Activated effector memory CD4-positive, alpha-beta T cell treated with Interleukin-2 at 50 U/mL for 16 hours (primary cell): ENCODE data around the gene GPR161.
A peak's percentile ranks its signal among the peaks of the same experiment; 100 is the strongest.

Source experiments
- DNase-seq: peaks from one replicate; pipeline ENCODE4 v3.0.0-alpha.2; 2020

GPR161 gene

DNA sequence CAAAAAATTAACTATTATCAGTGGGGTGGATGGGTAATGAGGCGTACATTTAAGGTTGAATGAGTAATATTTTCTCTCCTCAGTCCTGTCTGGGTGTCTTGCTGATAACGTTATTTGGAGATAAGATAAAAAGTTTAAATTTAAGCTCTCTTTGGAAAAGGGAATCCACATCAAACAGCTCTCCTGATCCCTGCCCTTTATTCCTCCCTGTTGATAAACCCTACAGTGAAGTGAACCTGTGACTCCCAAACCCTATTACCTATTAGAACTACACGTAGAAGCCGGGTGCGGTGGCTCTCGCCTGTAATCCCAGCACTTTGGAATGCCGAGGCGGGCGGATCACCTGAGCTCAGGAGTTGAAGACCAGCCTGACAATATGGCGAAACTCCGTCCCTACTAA, 9.9 kb upstream of the GPR161 start:
- DNase-seq: no peak

DNA sequence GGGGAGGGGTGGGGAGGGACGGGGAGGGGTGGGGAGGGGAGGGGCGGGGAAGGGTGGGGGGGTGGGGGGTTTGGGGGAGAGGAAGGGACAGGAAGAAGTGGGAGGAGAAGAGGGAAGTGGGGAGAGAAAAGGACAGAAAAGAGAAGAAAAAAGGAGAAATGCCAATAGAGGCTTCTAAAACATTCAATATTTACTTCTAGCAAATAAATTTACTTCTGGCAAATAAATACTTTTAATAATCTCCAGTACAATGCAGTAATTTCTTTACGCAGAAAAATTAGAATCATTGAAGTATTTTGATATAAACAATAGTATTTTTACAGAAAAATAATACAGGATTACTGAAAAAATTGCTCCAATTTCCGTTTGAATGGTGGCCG, 9.4 kb upstream of the GPR161 start:
- no peak for DNase-seq

DNA sequence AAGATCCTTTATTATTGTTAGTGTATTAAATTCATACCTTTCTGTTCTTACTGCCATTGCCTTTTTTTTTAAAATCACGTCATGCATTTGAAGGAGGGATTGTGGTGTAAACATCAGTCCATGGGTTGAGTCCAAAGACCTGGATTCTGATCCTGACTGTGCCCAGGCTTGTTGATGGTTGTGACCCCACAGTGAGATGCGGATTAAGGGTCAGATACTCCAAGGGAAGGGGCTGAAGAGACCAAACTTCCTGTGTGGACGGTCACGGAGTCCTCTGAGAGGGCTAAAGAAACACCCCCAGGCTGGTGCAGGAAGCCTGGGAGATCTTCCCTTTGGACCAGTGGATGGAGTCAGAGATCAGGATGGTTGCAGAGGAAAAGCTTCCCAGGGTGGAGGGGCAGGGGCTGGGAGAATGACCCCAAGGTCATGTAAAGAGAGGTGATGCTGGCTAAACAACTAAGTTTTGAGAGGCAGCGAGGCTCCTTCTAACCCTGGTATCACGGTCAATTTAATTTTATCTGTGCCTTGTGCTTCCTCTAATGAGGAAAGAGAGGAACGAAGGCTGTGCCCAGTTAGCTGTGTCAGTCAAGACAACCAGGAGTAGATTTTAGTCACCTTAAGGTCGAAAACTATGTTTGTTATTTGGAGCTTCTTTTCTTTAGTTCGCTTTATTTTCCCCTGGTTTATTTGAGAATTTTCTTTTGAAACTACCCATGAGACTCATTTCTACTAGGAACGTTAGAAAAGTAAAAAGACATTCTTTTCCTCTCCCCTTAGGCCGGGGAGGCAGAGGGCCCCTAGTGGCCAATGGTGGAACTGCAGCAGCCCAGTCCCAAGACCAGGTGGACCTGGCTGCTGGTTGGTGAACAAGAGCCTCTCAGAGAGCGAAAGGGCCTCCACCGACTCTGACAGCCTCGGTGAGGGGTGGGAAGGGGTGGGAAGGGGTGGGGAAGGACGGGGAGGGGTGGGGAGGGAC, 8.7 kb upstream of the GPR161 start:
- peak; percentile 73 for DNase-seq

DNA sequence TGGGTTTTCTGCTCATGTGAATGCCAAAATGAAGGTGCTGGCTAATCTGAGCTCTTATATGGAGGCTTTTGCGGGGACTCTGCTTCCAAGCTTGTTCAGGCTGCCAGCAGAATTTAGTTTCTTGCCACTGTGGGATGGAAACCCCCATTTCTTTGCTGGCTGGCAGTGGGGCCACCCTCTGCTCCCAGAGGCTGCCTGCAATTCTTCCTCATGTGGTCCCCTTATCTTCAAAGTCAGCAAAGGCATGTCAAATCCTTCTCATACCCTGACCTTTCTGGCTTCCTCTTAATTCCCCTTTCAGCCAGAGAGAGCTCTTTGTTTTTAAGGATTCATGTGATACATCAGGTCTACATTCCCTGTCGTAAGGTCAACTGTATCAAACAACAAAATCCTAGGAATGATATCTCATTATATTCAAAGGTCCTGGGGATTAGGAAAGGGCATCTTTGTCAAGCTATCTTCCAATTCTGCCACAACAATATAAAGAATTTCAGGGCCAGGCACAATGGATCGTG, 5.2 kb upstream of the GPR161 start:
- DNase-seq: no peak

DNA sequence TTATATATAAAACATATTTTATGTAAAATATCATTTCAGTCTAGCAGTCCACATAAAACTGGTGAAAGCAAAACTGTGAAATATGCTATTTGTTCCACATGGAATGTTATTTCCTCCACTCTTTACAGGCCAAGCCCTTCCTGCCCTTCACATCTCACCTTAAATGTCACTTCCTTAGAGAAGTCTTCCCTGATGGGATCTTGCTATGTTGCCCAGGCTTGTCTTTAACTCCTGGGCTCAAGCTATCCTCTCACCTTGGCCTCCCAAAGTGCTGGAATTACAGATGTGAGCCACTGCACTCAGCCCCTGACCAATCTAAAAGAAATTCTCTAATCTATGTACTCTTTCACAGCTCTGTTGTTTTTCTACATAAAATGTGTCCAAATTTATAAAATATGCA, 2.3 kb upstream of the GPR161 start:
- DNase-seq: no peak

DNA sequence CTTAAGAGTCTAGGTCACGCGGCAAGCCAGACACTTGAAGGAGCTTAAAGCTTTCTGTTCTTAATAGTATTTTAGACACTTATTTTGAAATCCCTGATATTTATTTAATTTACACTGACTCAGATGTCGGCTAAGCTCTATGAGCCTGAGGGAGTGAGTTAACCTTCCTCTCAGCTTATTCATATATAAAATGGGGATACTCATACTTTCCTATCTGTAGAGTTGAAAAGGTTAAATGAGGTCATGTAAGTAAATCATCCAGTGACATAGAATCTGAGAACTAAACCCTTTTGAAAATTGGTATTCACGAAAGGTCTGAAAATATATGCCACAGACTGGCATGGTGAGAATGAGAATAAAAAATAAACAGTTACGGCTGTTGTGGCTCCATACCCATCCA, 1.4 kb upstream of the GPR161 start:
- DNase-seq: no peak

DNA sequence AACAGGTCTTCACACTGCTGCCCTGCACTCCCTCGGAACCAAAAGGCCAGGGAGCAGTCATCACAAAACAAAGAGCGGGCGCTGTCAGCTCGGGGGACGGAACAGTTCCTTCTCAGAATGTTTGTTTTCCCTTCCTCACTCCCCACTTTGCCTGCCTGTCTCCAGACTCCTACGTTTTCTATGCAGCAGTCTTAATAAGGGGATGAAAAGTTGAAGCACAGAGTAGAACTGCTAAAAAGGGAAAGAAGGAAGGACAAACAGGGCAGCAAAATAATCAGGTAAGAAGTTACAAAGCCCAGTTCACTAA, 738 bp upstream of the GPR161 start:
- no peak for DNase-seq

DNA sequence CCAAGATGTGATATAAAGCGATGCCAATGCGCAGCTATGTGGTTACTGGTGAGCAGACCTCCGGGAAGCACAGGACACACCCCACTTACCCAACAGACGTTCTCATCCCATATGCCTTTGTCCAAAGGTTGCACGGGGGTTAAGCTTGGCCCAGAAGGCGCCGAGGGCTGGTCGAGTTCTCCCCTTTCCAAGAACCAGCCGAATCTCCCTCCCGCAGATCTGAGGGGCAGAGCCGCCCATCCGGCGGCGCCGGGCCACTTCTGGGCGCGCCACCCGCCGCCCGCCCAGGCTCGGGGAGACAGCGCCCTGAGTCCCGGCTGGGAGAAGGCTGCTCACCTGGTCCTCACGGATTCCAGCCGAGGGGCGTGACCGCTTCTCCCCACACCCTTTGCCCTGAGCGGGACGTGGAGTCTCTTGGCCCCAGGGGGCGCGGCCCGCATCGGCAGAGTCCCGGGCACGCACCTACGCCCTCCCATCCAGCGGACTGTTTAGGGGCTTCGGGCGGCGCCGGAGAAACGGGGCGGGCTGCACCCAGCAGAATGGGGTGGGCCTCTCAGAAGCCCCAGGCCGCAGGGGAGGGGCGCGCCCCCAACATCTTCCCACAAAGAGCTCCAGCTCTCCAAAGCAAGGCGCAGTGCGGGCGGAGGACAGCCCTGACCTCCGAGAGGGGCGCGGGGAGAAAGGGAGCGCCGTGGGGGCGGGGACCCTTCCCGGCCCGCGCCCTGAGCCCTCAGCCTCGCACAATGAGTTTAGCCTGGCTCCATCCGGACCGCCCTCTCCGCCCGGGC, 615 bp downstream of the GPR161 start:
- DNase-seq: peak; percentile 4

DNA sequence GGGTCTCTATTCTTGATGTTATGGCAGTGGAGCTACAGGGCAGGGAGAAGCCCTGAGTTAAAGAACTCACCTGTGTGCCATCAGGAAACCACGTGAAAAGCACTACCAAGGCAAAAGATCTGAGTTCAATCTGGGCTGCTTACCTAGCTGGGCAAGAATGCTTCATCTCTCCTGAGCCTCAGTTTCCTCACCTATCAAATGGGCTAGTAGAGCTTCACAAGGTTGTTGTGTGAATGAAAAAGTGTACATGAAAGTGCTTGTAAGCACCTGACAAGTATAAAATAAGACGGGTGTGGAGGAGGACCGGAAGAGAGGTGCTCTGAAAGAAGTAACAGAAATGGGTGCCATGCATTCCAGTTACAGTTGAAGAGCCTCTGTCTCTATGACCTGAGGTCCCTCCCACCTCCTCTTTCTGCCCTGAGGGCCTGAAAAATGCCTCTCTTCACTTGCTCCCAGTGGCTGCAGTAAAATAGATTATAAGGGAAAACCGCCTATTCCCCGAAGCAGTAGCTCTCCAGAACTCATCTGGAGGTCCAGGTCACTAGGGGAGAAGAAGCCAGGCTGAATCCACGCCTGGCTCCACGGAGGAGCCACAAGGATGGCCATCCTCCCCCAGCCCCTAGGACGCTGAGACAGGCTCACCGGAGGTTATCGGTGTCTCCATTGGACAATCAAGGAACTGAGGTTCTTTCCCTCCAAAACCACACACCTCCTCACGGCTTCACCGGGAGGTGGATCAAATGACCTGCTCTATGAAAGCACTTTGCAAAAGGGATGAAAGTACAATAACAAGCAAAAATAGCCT, 1.4 kb downstream of the GPR161 start:
- DNase-seq: no peak

DNA sequence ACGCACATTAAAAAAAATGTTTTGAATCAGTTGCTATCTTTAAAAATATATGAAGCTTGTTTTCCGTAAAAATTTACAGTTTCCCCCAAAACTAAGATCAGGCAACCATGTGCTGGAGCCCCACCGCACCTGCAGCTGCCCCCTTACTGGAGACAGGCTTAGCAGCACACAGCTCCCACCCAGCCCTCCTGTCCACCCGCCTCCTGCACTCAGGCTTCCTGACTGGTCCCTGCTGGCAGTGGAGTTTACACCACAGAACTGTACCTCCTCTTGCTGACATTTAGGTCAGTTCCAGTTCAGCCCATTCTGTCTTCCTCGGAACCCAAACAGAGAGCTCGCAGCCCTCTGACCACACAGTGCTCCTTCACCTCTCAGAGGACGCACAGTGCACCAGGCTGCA, 2.1 kb downstream of the GPR161 start:
- DNase-seq: no peak

DNA sequence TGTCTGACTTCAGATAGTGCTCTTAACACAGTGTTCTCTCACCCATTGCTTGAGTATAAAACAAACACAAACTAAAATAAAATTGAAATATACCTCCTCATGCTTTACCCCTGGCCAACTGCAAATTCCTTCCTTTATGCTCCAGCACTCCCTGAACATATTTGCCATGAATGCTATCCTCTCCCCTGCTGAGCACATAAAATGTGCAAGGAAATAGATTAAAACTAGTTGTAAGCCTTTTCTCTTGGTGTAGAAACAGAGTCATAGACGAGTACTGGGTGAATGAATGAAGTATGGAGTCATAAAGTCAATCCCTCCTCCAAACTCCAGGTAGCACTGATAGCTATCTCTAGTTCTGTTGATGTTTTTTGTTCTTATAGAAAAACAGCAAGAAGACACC, 2.6 kb downstream of the GPR161 start:
- no peak for DNase-seq

DNA sequence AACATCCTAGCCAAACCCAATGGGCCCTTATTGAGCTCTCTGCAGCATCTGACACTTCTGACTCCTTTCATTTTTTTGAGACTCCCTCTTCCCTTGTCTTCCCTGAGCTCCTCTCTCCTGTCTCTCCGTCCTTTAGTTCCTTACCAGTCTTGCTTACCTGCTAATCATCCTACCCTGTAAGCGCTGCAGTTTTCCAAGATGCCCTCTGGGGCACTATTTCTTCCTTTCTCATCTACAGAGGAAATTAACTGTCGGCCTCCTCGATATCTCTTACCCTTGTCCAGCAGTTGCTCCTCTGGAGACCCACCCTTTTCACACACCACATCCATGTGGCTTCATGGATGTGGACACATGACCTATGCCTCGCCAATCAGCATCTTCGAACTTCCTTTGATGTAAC, 6.8 kb downstream of the GPR161 start:
- no peak for DNase-seq

DNA sequence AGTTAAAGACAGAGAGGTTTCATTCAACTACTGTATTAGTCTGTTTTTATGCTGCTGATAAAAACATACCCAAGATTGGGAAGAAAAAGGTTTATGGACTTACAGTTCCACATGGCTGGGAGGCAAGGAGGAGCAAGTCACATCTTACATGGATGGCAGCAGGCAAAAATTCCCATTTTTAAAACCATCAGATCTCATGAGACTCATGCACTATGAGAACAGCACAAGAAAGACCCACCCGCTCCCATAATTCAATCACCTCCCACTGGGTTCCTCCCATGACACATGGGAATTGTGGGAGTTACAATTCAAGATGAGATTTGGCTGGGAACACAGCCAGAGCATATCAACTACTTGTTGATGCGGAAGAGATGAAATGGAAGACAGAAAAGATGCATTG, 9.2 kb downstream of the GPR161 start:
- DNase-seq: no peak

DNA sequence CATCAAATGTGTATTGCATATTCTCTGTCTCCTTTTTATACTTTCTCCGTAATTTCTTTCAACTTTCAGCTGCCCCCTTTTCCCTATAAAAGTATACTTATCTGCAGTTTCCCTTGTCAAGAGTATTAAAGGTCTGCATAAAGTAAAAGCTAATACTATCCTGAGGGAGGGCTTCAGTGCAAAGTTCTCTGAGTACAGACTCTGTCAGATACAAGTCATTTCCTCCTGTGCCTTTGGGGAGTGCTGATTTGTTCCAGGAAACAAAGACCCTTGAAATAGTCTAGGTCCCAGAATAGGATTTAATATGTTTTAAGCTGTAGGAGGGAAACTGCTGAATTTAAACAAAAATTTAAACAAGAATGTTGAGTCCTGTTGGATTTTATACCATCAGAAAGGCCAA, 11.7 kb downstream of the GPR161 start:
- DNase-seq: no peak

DNA sequence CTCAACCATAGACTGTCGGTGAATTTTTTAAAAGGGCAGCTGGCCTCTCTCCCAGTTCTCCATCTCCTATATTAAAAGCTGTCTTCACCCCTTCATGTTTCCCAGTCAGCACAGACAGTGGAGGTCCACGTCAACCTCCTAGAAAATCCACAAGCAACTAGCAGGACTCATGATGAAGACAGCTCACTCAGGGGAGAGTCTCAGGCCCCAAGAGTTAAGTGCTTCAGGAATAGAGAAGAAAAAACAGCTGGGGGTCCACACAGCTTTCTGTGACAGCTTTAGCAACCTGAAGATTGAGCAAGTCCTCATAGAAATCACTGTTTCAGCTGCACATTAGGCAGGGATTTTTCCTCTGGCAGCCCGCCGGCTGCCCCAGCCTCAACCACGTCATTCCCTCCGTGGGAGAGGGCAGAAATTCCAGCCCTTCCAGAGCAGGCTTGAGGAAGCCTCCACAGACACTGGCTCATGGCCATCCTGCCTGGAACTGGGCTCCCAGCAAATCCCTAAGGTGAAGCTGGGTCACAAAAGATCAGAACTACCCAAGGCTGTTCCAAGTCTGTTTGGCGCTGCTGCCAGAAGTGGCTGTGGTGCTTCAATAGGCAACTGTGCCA, 15.2 kb downstream of the GPR161 start:
- no peak for DNase-seq

DNA sequence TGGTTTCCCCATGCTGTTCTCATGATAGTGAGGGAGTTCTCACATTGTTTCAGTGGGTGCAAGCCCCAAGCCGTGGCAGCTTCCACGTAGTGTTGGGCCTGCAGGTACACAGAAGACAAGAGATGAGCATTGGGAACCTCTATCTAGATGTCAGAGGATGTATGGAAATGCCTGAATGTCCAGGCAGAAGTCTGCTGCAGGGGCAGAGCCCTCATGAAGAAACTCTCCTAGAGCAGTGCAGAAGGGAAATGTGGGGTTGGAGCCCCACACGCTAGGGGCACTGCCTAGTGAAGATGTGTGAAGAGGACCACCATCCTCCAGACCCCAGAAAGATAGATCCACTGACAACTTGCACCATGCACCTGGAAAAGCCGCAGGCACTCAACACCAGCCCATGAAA, 17.0 kb downstream of the GPR161 start:
- no peak for DNase-seq

DNA sequence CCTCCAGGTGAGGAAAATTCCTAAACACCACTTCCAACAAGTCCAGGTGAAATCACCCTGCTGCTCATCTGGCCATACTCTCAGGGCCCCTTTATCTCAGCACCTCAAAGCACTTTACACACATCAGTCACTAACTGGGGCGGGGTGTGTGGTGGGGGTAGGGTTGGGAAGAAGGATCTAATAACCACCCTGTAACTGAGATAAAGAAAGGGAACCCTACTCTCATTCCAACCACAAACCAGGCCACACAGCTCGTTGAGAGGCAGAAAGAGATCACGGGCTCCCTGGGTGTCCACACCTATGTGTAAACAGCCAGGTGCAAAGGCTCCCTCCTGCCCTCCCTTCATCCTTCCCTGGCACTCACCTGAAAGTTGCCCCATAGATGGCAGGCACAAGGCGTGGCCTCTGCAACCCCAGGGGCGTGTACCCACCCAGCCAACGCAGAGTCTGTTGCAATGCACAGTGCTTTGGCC, 20.4 kb downstream of the GPR161 start:
- no peak for DNase-seq

DNA sequence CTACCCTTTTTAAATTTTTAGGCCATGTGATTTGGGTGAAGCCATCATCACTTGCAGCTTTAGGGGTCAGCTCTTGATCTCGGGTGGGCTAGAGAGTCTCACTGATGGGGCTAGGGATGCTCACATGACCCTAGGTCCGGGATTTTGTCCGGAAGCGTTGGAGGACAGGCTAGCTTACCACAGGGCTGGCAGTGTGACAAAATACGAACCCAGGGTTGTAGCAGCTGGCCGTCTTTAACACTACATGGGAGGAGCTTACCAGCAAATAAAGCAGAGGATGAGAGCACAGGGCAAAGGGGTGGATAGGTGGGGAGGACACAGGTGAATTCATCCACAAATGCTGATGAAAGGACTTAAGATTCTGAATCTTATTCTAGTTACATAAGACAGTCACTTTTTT, 21.9 kb downstream of the GPR161 start:
- DNase-seq: no peak

DNA sequence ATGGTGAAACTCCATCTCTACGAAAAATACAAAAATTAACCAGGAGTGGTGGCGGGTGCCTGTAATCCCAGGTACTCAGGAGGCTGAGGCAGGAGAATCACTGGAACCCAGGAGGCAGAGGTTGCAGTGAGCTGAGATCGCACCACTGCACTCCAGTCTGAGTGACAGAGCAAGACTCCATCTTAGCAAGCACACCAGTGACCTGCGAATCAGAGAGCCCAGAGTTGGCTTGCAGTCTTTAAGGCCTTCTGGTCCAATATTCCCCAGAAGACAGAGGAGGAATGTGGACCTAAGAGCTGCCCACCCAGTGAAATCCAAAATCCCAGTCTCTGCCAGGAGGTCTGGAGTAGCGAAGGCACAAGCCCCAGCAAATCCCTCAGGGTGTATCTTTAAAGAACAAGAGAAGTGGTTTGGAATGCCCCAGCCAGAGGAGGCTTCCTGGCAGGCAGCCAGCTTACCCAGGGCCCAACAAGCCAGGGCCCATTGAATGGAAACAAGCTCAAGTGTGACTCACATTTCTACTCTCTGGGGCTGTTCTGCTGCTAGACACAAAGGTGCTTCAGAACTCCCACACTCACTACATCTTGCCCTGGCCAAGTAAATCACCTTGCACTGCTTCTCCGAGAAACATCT, 23.9 kb downstream of the GPR161 start:
- no peak for DNase-seq

DNA sequence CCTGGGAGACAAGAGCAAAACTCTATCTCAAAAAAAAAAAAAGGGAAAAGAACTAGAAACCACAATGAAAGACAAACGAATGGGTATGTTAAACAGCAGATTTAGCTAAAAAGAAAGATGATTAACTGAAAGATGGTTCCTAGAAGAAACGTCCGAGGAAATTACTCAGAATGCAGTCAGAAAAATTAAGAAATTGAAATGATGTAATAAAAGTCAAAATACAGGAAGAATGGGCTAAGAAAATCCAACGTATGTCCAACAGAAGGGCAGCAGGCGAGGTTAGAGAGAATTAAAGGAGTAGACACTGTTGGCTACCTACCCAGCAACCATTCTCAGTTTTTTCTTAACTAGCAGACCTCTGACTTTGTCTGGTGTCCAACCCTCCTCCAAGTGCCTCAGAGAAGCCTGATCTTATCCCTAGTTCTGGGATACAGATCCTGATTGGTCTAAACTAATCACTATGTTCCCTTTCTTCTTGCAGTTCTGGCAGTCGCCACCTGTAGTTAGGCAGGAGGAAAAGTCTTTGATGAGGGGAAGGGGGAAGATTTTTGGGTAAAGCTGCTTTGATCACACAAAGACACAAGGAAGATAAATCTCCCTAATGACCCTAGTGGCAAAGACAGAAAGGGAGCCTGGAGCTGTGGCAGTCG, 25.7 kb downstream of the GPR161 start:
- no peak for DNase-seq

DNA sequence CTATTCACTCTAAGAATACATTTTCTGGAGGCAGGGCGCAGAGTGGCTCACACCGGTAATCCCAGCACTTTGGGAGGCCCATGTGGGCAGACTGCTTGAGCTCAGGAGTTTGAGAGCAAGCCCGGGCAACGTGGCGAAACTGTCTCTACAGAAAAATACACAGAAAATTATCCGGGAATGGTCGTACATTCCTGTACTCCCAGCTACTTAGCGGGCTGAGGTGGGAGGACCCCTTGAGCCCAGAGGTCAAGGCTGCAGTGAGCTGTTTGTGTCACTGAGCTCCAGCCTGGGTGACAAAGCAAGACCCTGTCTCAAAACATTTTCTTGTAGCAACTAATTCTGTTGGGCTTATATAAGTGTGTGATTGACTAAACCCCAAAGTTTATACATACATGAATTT, 30.5 kb downstream of the GPR161 start:
- DNase-seq: no peak

DNA sequence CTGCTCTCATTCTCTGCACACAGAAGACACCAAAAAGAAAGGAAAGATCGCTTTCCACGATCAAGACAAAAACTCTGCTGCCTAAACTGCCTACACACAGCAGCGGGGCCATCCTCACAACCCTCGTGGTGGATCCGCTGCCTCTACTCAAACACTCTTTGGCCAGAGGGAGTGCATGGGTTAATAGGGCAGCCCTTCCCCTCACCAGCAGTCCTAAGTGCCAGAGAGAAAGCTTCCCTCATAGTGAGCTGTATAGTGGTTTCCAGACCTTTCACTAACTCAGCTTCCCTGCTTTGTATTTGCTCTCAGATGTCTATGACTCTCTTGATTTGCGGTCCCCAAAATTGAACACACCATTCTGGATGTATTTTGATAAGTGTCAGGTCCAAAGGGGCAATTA, 30.9 kb downstream of the GPR161 start:
- DNase-seq: no peak
